Measurements from ENCODE around the gene OR8A1. TPM values are rescaled to one million over a fixed set of nuclear protein-coding genes. Genes with fewer than 3 reads are reported as not detected.

OR8A1 gene
- total RNA-seq, 6 experiments from 2014 or later, result not detected

- Histone ChIP-seq H3K36me3 (no peaks in the 10 kb centered on the region), H3K27me3 (peaks cover 0 to 4% of the 10 kb centered on the region in 2 donors), H3K4me3 (no peak overlapping the region), H3K27ac (no peak overlapping the region), H3K9me3 (no peaks in the 10 kb centered on the region), H3K4me1 (no peaks in the 10 kb centered on the region)
- TF ChIP-seq CTCF (IDR thresholded peaks at IDR 0.05), result no peak
- TF ChIP-seq POLR2A (IDR thresholded peaks at IDR 0.05), result no peak
- no peak for ATAC-seq
- WGBS (ENCODE audit: insufficient coverage, low coverage, low lambda C conversion rate, missing lambda C conversion rate), result 54% methylated on average over 2 of the region's 2 CpGs
- no peak for DNase-seq
- intact Hi-C loops (cut with DNase I), result loop anchor here in 1 of 2 donors (10.0 kb wide), 1 partner anchor 167 kb away; the partner anchor contains the start of gene OR8B4
Measured at GRCh38 chr11:124591430-124591829, 21.6 kb downstream of the OR8A1 start.

- 65% methylated on average over 6 of the region's 6 CpGs for WGBS (ENCODE audit: insufficient coverage, low coverage, low lambda C conversion rate, missing lambda C conversion rate)
- Histone ChIP-seq H3K9me3 (no peaks in the 10 kb centered on the region), H3K27ac (no peak overlapping the region), H3K36me3 (no peaks in the 10 kb centered on the region), H3K4me3 (no peak overlapping the region), H3K4me1 (no peaks in the 10 kb centered on the region), H3K27me3 (peaks cover 0 to 4% of the 10 kb centered on the region in 2 donors)
- intact Hi-C loops (cut with DNase I), result loop anchor here in 1 of 2 donors (10.0 kb wide), 1 partner anchor 168 kb away; the partner anchor contains the start of gene OR8B4
- no peak for ATAC-seq
- TF ChIP-seq CTCF (IDR thresholded peaks at IDR 0.05) (no peak), POLR2A (IDR thresholded peaks at IDR 0.05) (no peak)
- no peak for DNase-seq
Measured at GRCh38 chr11:124592627-124593026, 22.8 kb downstream of the OR8A1 start.

GRCh38 chr11:124595302-124595701, 25.5 kb downstream of the OR8A1 start:
- Histone ChIP-seq H3K27ac (no peak overlapping the region), H3K4me1 (no peaks in the 10 kb centered on the region), H3K27me3 (no peaks in the 10 kb centered on the region), H3K36me3 (no peaks in the 10 kb centered on the region), H3K9me3 (no peaks in the 10 kb centered on the region), H3K4me3 (no peak overlapping the region)
- ATAC-seq (no peak), DNase-seq (no peak)
- TF ChIP-seq CTCF (IDR thresholded peaks at IDR 0.05) (no peak), POLR2A (IDR thresholded peaks at IDR 0.05) (no peak)
- 85% methylated on average over 3 of the region's 3 CpGs for WGBS (ENCODE audit: insufficient coverage, low coverage, low lambda C conversion rate, missing lambda C conversion rate)
- intact Hi-C loops (cut with DNase I), result loop anchor here in 1 of 2 donors (10.0 kb wide), 1 partner anchor 171 kb away; the partner anchor contains the start of gene OR8B4

GRCh38 chr11:124597626-124598025, 27.8 kb downstream of the OR8A1 start:
- H3K4me1 ChIP-seq, result no peaks in the 10 kb centered on the region

More at GRCh38 chr11:124597626-124598025, 27.8 kb downstream of the OR8A1 start:
- no peak for TF ChIP-seq CTCF (IDR thresholded peaks at IDR 0.05)
- TF ChIP-seq POLR2A (IDR thresholded peaks at IDR 0.05), result no peak
- no peak for DNase-seq
- ATAC-seq, result no peak
- Histone ChIP-seq H3K36me3 (no peaks in the 10 kb centered on the region), H3K9me3 (no peaks in the 10 kb centered on the region), H3K27me3 (no peaks in the 10 kb centered on the region), H3K4me3 (no peak overlapping the region), H3K27ac (no peak overlapping the region)
- intact Hi-C loops (cut with DNase I), result loop anchor here in 1 of 2 donors (10.0 kb wide), 1 partner anchor 173 kb away; the partner anchor contains the start of gene OR8B4

Measured in right lobe of liver (tissue), 6 donors.